SK-N-SH (cell line): ENCODE data around the gene PUSL1. TPM values are rescaled to one million over a fixed set of nuclear protein-coding genes. Genes with fewer than 3 reads are reported as not detected.

Source experiments
- CTCF ChIA-PET: fragments of 300-600, 350-600 bp; formaldehyde crosslinking; extraction: SDS; loops from one replicate; lab custom pipeline; 2021; lab: Yijun Ruan, JAX
- POLR2A ChIA-PET: fragments of 350-600 bp; sonication (Branson Sonifier 250); formaldehyde crosslinking; extraction: SDS; loops from one replicate; lab custom pipeline; 2020; ENCODE audit warnings: antibody characterized with exemption, inconsistent platforms; lab: Yijun Ruan, JAX
- DNase-seq: peaks from one replicate; pipeline ENCODE4 v3.0.0; 2012
- H2AFZ ChIP-seq: fragments of 200-600 bp; sonication (generic); 2 replicates; pipeline ENCODE4 v1.8.1; 2016; ENCODE audit warnings: antibody characterized with exemption, mild to moderate bottlenecking, low read depth
- H3F3A ChIP-seq: fragments of 200-600 bp; sonication (generic); replicated peaks from 2 replicates; pipeline ENCODE3; 2016; ENCODE audit warnings: antibody characterized with exemption, mild to moderate bottlenecking; ENCODE audit not compliant: insufficient read depth
- H3K27ac ChIP-seq, 2 experiments: fragments of 200-500 bp in 1 of 2; fragments of 200-600 bp in 1 of 2; sonication (Bioruptor generic) in 1 of 2; sonication (generic), shearing (Covaris generic) in 1 of 2; 2 replicates each; pipeline versions ENCODE4 v1.5.1 to v1.6.1; 2014 to 2016; ENCODE audit warnings: low read depth in 2 of 2, inconsistent platforms in 1 of 2, low read length in 1 of 2, mild to moderate bottlenecking in 1 of 2, mixed read lengths in 1 of 2
- H3K27me3 ChIP-seq: fragments of 200-600 bp; sonication (generic), shearing (Covaris generic); 2 replicates; pipeline ENCODE4 v1.6.1; 2016; ENCODE audit warnings: mixed run types; ENCODE audit not compliant: insufficient read depth
- H3K36me3 ChIP-seq, 2 experiments: fragments of 200-500 bp in 1 of 2; fragments of 200-600 bp in 1 of 2; sonication (Bioruptor generic) in 1 of 2; sonication (generic) in 1 of 2; replicated peaks in 1 of 2; 2 replicates each; pipeline versions ENCODE3 to v1.5.1; 2014 to 2016; ENCODE audit warnings: low read length in 1 of 2, mild to moderate bottlenecking in 1 of 2; ENCODE audit not compliant: insufficient read depth in 2 of 2, control insufficient read depth in 1 of 2
- H3K4me1 ChIP-seq, 2 experiments: fragments of 200-500 bp in 1 of 2; fragments of 200-600 bp in 1 of 2; sonication (Bioruptor generic) in 1 of 2; sonication (generic), shearing (Covaris generic) in 1 of 2; 2 replicates each; pipeline versions ENCODE4 v1.5.1 to v1.6.1; 2014 to 2016; ENCODE audit warnings: low read depth in 1 of 2, low read length in 1 of 2, mixed run types in 1 of 2; ENCODE audit not compliant: insufficient read depth in 2 of 2, control insufficient read depth in 1 of 2
- H3K4me2 ChIP-seq: fragments of 200-600 bp; sonication (generic), shearing (Covaris generic); 2 replicates; pipeline ENCODE4 v1.6.1; 2017; ENCODE audit warnings: mixed run types
- H3K4me3 ChIP-seq, 2 experiments: fragments of 200-500 bp in 1 of 2; fragments of 200-600 bp in 1 of 2; sonication (Bioruptor generic) in 1 of 2; sonication (generic), shearing (Covaris generic) in 1 of 2; 2 replicates each; pipeline versions ENCODE4 v1.5.1 to v1.8.1; 2014 to 2016; ENCODE audit warnings: low read depth in 2 of 2, inconsistent platforms in 1 of 2, low read length in 1 of 2, mild to moderate bottlenecking in 1 of 2, mixed read lengths in 1 of 2, moderate library complexity in 1 of 2
- H3K79me2 ChIP-seq: fragments of 200-600 bp; sonication (generic); 2 replicates; pipeline ENCODE4 v1.8.1; 2017; ENCODE audit warnings: mild to moderate bottlenecking; ENCODE audit not compliant: insufficient read depth
- H3K9ac ChIP-seq: fragments of 200-600 bp; sonication (generic); 2 replicates; pipeline ENCODE4 v1.6.1; 2017; ENCODE audit warnings: mixed run types
- H3K9me2 ChIP-seq: fragments of 200-600 bp; sonication (generic); 2 replicates; pipeline ENCODE4 v1.6.1; 2017; ENCODE audit warnings: mixed run types
- H3K9me3 ChIP-seq: fragments of 200-600 bp; sonication (generic); 2 replicates; pipeline ENCODE4 v1.6.1; 2017; ENCODE audit warnings: mixed run types, mild to moderate bottlenecking, moderate library complexity
- H4K20me1 ChIP-seq: fragments of 200-600 bp; sonication (generic); 2 replicates; pipeline ENCODE4 v1.6.1; 2017; ENCODE audit warnings: mild to moderate bottlenecking, mixed run types; ENCODE audit not compliant: insufficient read depth
- CHD2 ChIP-seq: fragments of 150-350 bp; IDR thresholded peaks from 2 replicates; pipeline ENCODE4 v1.6.1; 2018; ENCODE audit warnings: low read length; ENCODE audit not compliant: partially characterized antibody
- CTCF ChIP-seq: fragments of 200-600 bp; sonication (generic); IDR thresholded peaks from 2 replicates; pipeline ENCODE4 v1.6.1; 2017; ENCODE audit warnings: antibody characterized with exemption, mild to moderate bottlenecking, moderate library complexity
- EP300 ChIP-seq, 2 experiments: IDR thresholded peaks; 2 replicates each; pipeline versions ENCODE4 v1.4.0 to v1.6.1; 2012; ENCODE audit warnings: borderline replicate concordance in 1 of 2, low read depth in 1 of 2, low read length in 1 of 2
- FOSL2 ChIP-seq: IDR thresholded peaks from 2 replicates; pipeline ENCODE4 v1.4.0; 2012; ENCODE audit warnings: low read depth, mild to moderate bottlenecking, moderate library complexity, borderline replicate concordance
- IRF3 ChIP-seq: fragments of 150-350 bp; IDR thresholded peaks from 2 replicates; pipeline ENCODE4 v1.6.1; 2016; ENCODE audit warnings: mild to moderate bottlenecking, low read depth, low read length
- JUND ChIP-seq: IDR thresholded peaks from 2 replicates; pipeline ENCODE4 v1.4.0; 2012
- MEF2A ChIP-seq: IDR thresholded peaks from 2 replicates; pipeline ENCODE4 v1.4.0; 2012; ENCODE audit warnings: low read depth, borderline replicate concordance
- MXI1 ChIP-seq: IDR thresholded peaks from 2 replicates; pipeline ENCODE4 v1.6.1; 2012; ENCODE audit warnings: mild to moderate bottlenecking, low read depth, low read length, improper control_type of control experiment
- NRF1 ChIP-seq: IDR thresholded peaks from 2 replicates; pipeline ENCODE4 v1.6.1; 2012; ENCODE audit warnings: low read depth, mild to moderate bottlenecking, low read length
- POLR2AphosphoS5 ChIP-seq: IDR thresholded peaks from 2 replicates; pipeline ENCODE4 v1.6.1; 2012; ENCODE audit warnings: low read depth, low read length
- RCOR1 ChIP-seq: fragments of 150-350 bp; IDR thresholded peaks from 2 replicates; pipeline ENCODE4 v1.6.1; 2017; ENCODE audit warnings: antibody characterized with exemption, low read length
- RFX5 ChIP-seq: IDR thresholded peaks from 2 replicates; pipeline ENCODE4 v1.6.1; 2012; ENCODE audit warnings: mild to moderate bottlenecking, improper control_type of control experiment, low read length
- SIN3A ChIP-seq: IDR thresholded peaks from 2 replicates; pipeline ENCODE4 v1.6.1; 2012; ENCODE audit warnings: low read depth, mild to moderate bottlenecking, low read length, moderate library complexity, borderline replicate concordance
- SMC3 ChIP-seq: IDR thresholded peaks from 2 replicates; pipeline ENCODE4 v1.6.1; 2012; ENCODE audit warnings: low read depth, low read length, improper control_type of control experiment
- TAF1 ChIP-seq: IDR thresholded peaks from 2 replicates; pipeline ENCODE4 v1.6.1; 2012; ENCODE audit warnings: low read depth, mild to moderate bottlenecking, low read length, moderate library complexity, borderline replicate concordance
- TCF12 ChIP-seq: IDR thresholded peaks from 2 replicates; pipeline ENCODE4 v1.4.0; 2012
- TEAD4 ChIP-seq: IDR thresholded peaks from 2 replicates; pipeline ENCODE4 v1.4.0; 2012; ENCODE audit warnings: mild to moderate bottlenecking, borderline replicate concordance; ENCODE audit not compliant: insufficient read depth
- YY1 ChIP-seq: IDR thresholded peaks from 2 replicates; pipeline ENCODE4 v1.4.0; 2012; ENCODE audit warnings: low read depth, mild to moderate bottlenecking
- WGBS: methylation state at CpG from one replicate; pipeline ENCODE4 v1.1.6; 2017; ENCODE audit warnings: low lambda C conversion rate; 5-methylcytosine and 5-hydroxymethylcytosine counted together
- polyA plus RNA-seq, 3 experiments: library from polyadenylated mRNA; depleted of rRNA; stranded (reverse); fragments of >200 nt; gene quantifications; 2 replicates each; pipeline ENCODE4 v1.2.3, GENCODE V29; 2012
- TF ChIP-seq, protein P1 (sequence below): IDR thresholded peaks from 2 replicates; pipeline ENCODE4 v1.4.0; 2012; ENCODE audit warnings: low read depth, borderline replicate concordance
- TF ChIP-seq, protein P2 (sequence below): IDR thresholded peaks from 2 replicates; pipeline ENCODE4 v1.6.1; 2012; ENCODE audit warnings: mild to moderate bottlenecking, low read depth, low read length, moderate library complexity

PUSL1 gene
- polyA plus RNA-seq, 1 of the 3 experiments (the other 2 are of a cell fraction): 19.0 TPM

DNA sequence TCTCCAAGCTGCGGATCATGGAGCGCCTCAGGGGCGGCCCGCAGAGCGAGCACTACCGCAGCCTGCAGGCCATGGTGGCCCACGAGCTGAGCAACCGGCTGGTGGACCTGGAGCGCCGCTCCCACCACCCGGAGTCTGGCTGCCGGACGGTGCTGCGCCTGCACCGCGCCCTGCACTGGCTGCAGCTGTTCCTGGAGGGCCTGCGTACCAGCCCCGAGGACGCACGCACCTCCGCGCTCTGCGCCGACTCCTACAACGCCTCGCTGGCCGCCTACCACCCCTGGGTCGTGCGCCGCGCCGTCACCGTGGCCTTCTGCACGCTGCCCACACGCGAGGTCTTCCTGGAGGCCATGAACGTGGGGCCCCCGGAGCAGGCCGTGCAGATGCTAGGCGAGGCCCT is 18.9 kb downstream of the PUSL1 start:
- Histone ChIP-seq H3K4me2 (no peak overlapping the region), H3K4me1 (peaks cover 0 to 37% of the 10 kb centered on the region in 2 experiments; a peak in 1 of 4 replicates), H3K9ac (no peak overlapping the region), H3K27ac (no peak overlapping the region), H2AFZ (no peak overlapping the region), H3K79me2 (peaks cover 38% of the 10 kb centered on the region), H3K4me3 (no peak overlapping the region), H3K36me3 (peaks cover 0 to 14% of the 10 kb centered on the region in 2 experiments), H3K9me2 (no peaks in the 10 kb centered on the region), H4K20me1 (peaks cover 9% of the 10 kb centered on the region; the same call in 1 of the 2 replicates), H3F3A (peaks cover 5% of the 10 kb centered on the region), H3K27me3 (no peaks in the 10 kb centered on the region), H3K9me3 (no peaks in the 10 kb centered on the region)
- TF ChIP-seq JUND (no peak), SIN3A (no peak), YY1 (no peak), CHD2 (no peak), TEAD4 (no peak), EP300 (IDR thresholded peaks at IDR 0.05; ENCODE audit: borderline replicate concordance in 1 of 2, low read depth in 1 of 2, low read length in 1 of 2) (no peak), SMC3 (no peak), RFX5 (no peak), POLR2AphosphoS5 (no peak), TAF1 (no peak), MEF2A (no peak), MXI1 (no peak), RCOR1 (no peak), FOSL2 (no peak), CTCF (no peak), TCF12 (no peak)
- TF ChIP-seq, protein P1, sequence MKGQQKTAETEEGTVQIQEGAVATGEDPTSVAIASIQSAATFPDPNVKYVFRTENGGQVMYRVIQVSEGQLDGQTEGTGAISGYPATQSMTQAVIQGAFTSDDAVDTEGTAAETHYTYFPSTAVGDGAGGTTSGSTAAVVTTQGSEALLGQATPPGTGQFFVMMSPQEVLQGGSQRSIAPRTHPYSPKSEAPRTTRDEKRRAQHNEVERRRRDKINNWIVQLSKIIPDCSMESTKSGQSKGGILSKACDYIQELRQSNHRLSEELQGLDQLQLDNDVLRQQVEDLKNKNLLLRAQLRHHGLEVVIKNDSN: no peak
- CTCF ChIA-PET: interaction anchor here (1.2 to 1.5 kb wide), 2 partner anchors 21 to 36 kb away, joined by 3 to 5 read pairs; partner anchors contain the start of gene DVL1
- whole genome bisulfite sequencing: 91% methylated on average over 17 of the region's 40 CpGs
- DNase-seq: no peak
- POLR2A ChIA-PET: no interaction called here

DNA sequence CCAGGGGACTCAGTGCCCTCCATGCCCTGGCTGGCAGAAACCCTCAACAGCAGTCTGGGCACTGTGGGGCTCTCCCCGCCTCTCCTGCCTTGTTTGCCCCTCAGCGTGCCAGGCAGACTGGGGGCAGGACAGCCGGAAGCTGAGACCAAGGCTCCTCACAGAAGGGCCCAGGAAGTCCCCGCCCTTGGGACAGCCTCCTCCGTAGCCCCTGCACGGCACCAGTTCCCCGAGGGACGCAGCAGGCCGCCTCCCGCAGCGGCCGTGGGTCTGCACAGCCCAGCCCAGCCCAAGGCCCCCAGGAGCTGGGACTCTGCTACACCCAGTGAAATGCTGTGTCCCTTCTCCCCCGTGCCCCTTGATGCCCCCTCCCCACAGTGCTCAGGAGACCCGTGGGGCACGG is 19.9 kb downstream of the PUSL1 start:
- Histone ChIP-seq H2AFZ (no peak overlapping the region), H3K9me2 (no peaks in the 10 kb centered on the region), H3K79me2 (peaks cover 30% of the 10 kb centered on the region), H3F3A (peaks cover 5% of the 10 kb centered on the region), H3K4me1 (peaks cover 0 to 31% of the 10 kb centered on the region in 2 experiments; a peak in 1 of 4 replicates), H3K4me2 (no peak overlapping the region), H3K9ac (no peak overlapping the region), H3K36me3 (peaks cover 0 to 14% of the 10 kb centered on the region in 2 experiments), H3K27ac (no peak overlapping the region), H4K20me1 (peaks cover 3% of the 10 kb centered on the region; the same call in 1 of the 2 replicates), H3K27me3 (no peaks in the 10 kb centered on the region), H3K4me3 (no peak overlapping the region), H3K9me3 (no peaks in the 10 kb centered on the region)
- DNase-seq: no peak
- ChIA-PET CTCF (interaction anchor here (1.5 kb wide), 1 partner anchor 20 kb away, joined by 3 read pairs; the partner anchor contains the start of gene DVL1), POLR2A (no interaction called here)
- 90% methylated on average over 4 of the region's 15 CpGs for WGBS
- TF ChIP-seq MEF2A: no peak
- TF ChIP-seq EP300 (IDR thresholded peaks at IDR 0.05; ENCODE audit: borderline replicate concordance in 1 of 2, low read depth in 1 of 2, low read length in 1 of 2): no peak
- TF ChIP-seq, protein P1: no peak
- no peak for TF ChIP-seq TEAD4
- no peak for TF ChIP-seq IRF3
- no peak for TF ChIP-seq NRF1
- TF ChIP-seq, protein P2, sequence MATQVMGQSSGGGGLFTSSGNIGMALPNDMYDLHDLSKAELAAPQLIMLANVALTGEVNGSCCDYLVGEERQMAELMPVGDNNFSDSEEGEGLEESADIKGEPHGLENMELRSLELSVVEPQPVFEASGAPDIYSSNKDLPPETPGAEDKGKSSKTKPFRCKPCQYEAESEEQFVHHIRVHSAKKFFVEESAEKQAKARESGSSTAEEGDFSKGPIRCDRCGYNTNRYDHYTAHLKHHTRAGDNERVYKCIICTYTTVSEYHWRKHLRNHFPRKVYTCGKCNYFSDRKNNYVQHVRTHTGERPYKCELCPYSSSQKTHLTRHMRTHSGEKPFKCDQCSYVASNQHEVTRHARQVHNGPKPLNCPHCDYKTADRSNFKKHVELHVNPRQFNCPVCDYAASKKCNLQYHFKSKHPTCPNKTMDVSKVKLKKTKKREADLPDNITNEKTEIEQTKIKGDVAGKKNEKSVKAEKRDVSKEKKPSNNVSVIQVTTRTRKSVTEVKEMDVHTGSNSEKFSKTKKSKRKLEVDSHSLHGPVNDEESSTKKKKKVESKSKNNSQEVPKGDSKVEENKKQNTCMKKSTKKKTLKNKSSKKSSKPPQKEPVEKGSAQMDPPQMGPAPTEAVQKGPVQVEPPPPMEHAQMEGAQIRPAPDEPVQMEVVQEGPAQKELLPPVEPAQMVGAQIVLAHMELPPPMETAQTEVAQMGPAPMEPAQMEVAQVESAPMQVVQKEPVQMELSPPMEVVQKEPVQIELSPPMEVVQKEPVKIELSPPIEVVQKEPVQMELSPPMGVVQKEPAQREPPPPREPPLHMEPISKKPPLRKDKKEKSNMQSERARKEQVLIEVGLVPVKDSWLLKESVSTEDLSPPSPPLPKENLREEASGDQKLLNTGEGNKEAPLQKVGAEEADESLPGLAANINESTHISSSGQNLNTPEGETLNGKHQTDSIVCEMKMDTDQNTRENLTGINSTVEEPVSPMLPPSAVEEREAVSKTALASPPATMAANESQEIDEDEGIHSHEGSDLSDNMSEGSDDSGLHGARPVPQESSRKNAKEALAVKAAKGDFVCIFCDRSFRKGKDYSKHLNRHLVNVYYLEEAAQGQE: no peak
- no peak for TF ChIP-seq JUND
- no peak for TF ChIP-seq TAF1
